ENCODE data around the gene FAM20A. TPM values are rescaled to one million over a fixed set of nuclear protein-coding genes. Genes with fewer than 3 reads are reported as not detected.
"Not testable (repeated sequence)": the region's sequence is repeated elsewhere in the genome, so short reads cannot be mapped to it uniquely, and the experiment has no call there.

Gene FAM20A
- total and polyA plus RNA-seq, 4 donors, result 11.5 to 46.5 (median 14.7) TPM

- WGBS (ENCODE audit: insufficient coverage), result 86% methylated on average over 2 of the region's 3 CpGs
- H3K27me3 ChIP-seq (ENCODE audit: control insufficient read depth, insufficient read depth, low read length), result no peaks in the 10 kb centered on the region
- H3K9me3 ChIP-seq (ENCODE audit: control insufficient read depth, insufficient read depth, low read length), result no peaks in the 10 kb centered on the region
- no peak overlapping the region for H3K27ac ChIP-seq (ENCODE audit: low read depth, low read length)
- no peak for DNase-seq (ENCODE audit: low read depth in 4 of 6, low spot score in 6 of 6)
- no peak overlapping the region for H3K4me3 ChIP-seq (ENCODE audit: low read depth, low read length)
- H3K4me1 ChIP-seq (ENCODE audit: control insufficient read depth, insufficient read depth, low read length), result peaks cover 3% of the 10 kb centered on the region
- peaks cover 31% of the 10 kb centered on the region for H3K36me3 ChIP-seq (ENCODE audit: control insufficient read depth, insufficient read depth, low read length)
Observed at GRCh38 chr17:68535922-68536321, 65.2 kb downstream of the FAM20A start.

- no peak overlapping the region for H3K27ac ChIP-seq (ENCODE audit: low read depth, low read length)
- peaks cover 27% of the 10 kb centered on the region for H3K36me3 ChIP-seq (ENCODE audit: control insufficient read depth, insufficient read depth, low read length)
- H3K9me3 ChIP-seq (ENCODE audit: control insufficient read depth, insufficient read depth, low read length), result no peaks in the 10 kb centered on the region
- DNase-seq (ENCODE audit: low read depth in 4 of 6, low spot score in 6 of 6), result no peak
- WGBS (ENCODE audit: insufficient coverage), result no CpG with 5 or more reads among the region's 6 CpGs
- no peaks in the 10 kb centered on the region for H3K27me3 ChIP-seq (ENCODE audit: control insufficient read depth, insufficient read depth, low read length)
- no peaks in the 10 kb centered on the region for H3K4me1 ChIP-seq (ENCODE audit: control insufficient read depth, insufficient read depth, low read length)
- no peak overlapping the region for H3K4me3 ChIP-seq (ENCODE audit: low read depth, low read length)
Observed at GRCh38 chr17:68534695-68535088, 66.5 kb downstream of the FAM20A start.

GRCh38 chr17:68533887-68534694 lies 67.1 kb downstream of the FAM20A start:
- Histone ChIP-seq H3K4me3 (ENCODE audit: low read depth, low read length) (no peak overlapping the region), H3K9me3 (ENCODE audit: control insufficient read depth, insufficient read depth, low read length) (no peaks in the 10 kb centered on the region), H3K27ac (ENCODE audit: low read depth, low read length) (no peak overlapping the region), H3K36me3 (ENCODE audit: control insufficient read depth, insufficient read depth, low read length) (peaks cover 23% of the 10 kb centered on the region), H3K27me3 (ENCODE audit: control insufficient read depth, insufficient read depth, low read length) (no peaks in the 10 kb centered on the region), H3K4me1 (ENCODE audit: control insufficient read depth, insufficient read depth, low read length) (no peaks in the 10 kb centered on the region)
- peak in 2 of 6 donors; percentile 68 to 72 for DNase-seq (ENCODE audit: low read depth in 4 of 6, low spot score in 6 of 6)
- WGBS (ENCODE audit: insufficient coverage), result no CpG with 5 or more reads among the region's 6 CpGs

- H3K4me3 ChIP-seq (ENCODE audit: low read depth, low read length), result no peak overlapping the region
- H3K27ac ChIP-seq (ENCODE audit: low read depth, low read length), result no peak overlapping the region
- peaks cover 20% of the 10 kb centered on the region for H3K36me3 ChIP-seq (ENCODE audit: control insufficient read depth, insufficient read depth, low read length)
- H3K9me3 ChIP-seq (ENCODE audit: control insufficient read depth, insufficient read depth, low read length), result no peaks in the 10 kb centered on the region
- no peak for DNase-seq (ENCODE audit: low read depth in 4 of 6, low spot score in 6 of 6)
- no peaks in the 10 kb centered on the region for H3K27me3 ChIP-seq (ENCODE audit: control insufficient read depth, insufficient read depth, low read length)
- 100% methylated on average over 1 of the region's 3 CpGs for WGBS (ENCODE audit: insufficient coverage)
- no peaks in the 10 kb centered on the region for H3K4me1 ChIP-seq (ENCODE audit: control insufficient read depth, insufficient read depth, low read length)
Observed at GRCh38 chr17:68532826-68533225, 68.3 kb downstream of the FAM20A start.

GRCh38 chr17:68531252-68531651 lies 69.9 kb downstream of the FAM20A start:
- no peak overlapping the region for H3K4me3 ChIP-seq (ENCODE audit: low read depth, low read length)
- H3K36me3 ChIP-seq (ENCODE audit: control insufficient read depth, insufficient read depth, low read length), result peaks cover 19% of the 10 kb centered on the region
- no peak overlapping the region for H3K27ac ChIP-seq (ENCODE audit: low read depth, low read length)
- H3K9me3 ChIP-seq (ENCODE audit: control insufficient read depth, insufficient read depth, low read length), result no peaks in the 10 kb centered on the region
- no peak for DNase-seq (ENCODE audit: low read depth in 4 of 6, low spot score in 6 of 6)
- WGBS (ENCODE audit: insufficient coverage), result 100% methylated on average over 2 of the region's 4 CpGs
- H3K4me1 ChIP-seq (ENCODE audit: control insufficient read depth, insufficient read depth, low read length), result no peaks in the 10 kb centered on the region
- H3K27me3 ChIP-seq (ENCODE audit: control insufficient read depth, insufficient read depth, low read length), result no peaks in the 10 kb centered on the region

- WGBS (ENCODE audit: insufficient coverage), result 100% methylated on average over 1 of the region's 4 CpGs
- peaks cover 24% of the 10 kb centered on the region for H3K36me3 ChIP-seq (ENCODE audit: control insufficient read depth, insufficient read depth, low read length)
Observed at GRCh38 chr17:68527314-68527713, 73.9 kb downstream of the FAM20A start.

GRCh38 chr17:68526548-68526947 lies 74.6 kb downstream of the FAM20A start:
- Histone ChIP-seq H3K27ac (ENCODE audit: low read depth, low read length) (no peak overlapping the region), H3K9me3 (ENCODE audit: control insufficient read depth, insufficient read depth, low read length) (no peaks in the 10 kb centered on the region), H3K4me1 (ENCODE audit: control insufficient read depth, insufficient read depth, low read length) (no peaks in the 10 kb centered on the region), H3K27me3 (ENCODE audit: control insufficient read depth, insufficient read depth, low read length) (no peaks in the 10 kb centered on the region), H3K4me3 (ENCODE audit: low read depth, low read length) (no peak overlapping the region), H3K36me3 (ENCODE audit: control insufficient read depth, insufficient read depth, low read length) (peaks cover 24% of the 10 kb centered on the region)
- WGBS (ENCODE audit: insufficient coverage), result no CpG with 5 or more reads among the region's 3 CpGs
- DNase-seq (ENCODE audit: low read depth in 4 of 6, low spot score in 6 of 6), result no peak

More at GRCh38 chr17:68527314-68527713, 73.9 kb downstream of the FAM20A start:
- Histone ChIP-seq H3K27me3 (ENCODE audit: control insufficient read depth, insufficient read depth, low read length) (no peaks in the 10 kb centered on the region), H3K4me1 (ENCODE audit: control insufficient read depth, insufficient read depth, low read length) (no peaks in the 10 kb centered on the region), H3K27ac (ENCODE audit: low read depth, low read length) (no peak overlapping the region), H3K4me3 (ENCODE audit: low read depth, low read length) (no peak overlapping the region), H3K9me3 (ENCODE audit: control insufficient read depth, insufficient read depth, low read length) (no peaks in the 10 kb centered on the region)
- DNase-seq (ENCODE audit: low read depth in 4 of 6, low spot score in 6 of 6), result no peak

- no peak overlapping the region for H3K4me3 ChIP-seq (ENCODE audit: low read depth, low read length)
- no peaks in the 10 kb centered on the region for H3K27me3 ChIP-seq (ENCODE audit: control insufficient read depth, insufficient read depth, low read length)
- no peaks in the 10 kb centered on the region for H3K9me3 ChIP-seq (ENCODE audit: control insufficient read depth, insufficient read depth, low read length)
- peaks cover 27% of the 10 kb centered on the region for H3K36me3 ChIP-seq (ENCODE audit: control insufficient read depth, insufficient read depth, low read length)
- no peak for DNase-seq (ENCODE audit: low read depth in 4 of 6, low spot score in 6 of 6)
- no peak overlapping the region for H3K27ac ChIP-seq (ENCODE audit: low read depth, low read length)
- no peaks in the 10 kb centered on the region for H3K4me1 ChIP-seq (ENCODE audit: control insufficient read depth, insufficient read depth, low read length)
Observed at GRCh38 chr17:68522266-68522665, 78.9 kb downstream of the FAM20A start.

GRCh38 chr17:68519911-68520310 lies 81.3 kb downstream of the FAM20A start:
- no CpG with 5 or more reads among the region's 1 CpG for WGBS (ENCODE audit: insufficient coverage)
- Histone ChIP-seq H3K9me3 (ENCODE audit: control insufficient read depth, insufficient read depth, low read length) (no peaks in the 10 kb centered on the region), H3K27ac (ENCODE audit: low read depth, low read length) (no peak overlapping the region), H3K4me3 (ENCODE audit: low read depth, low read length) (no peak overlapping the region), H3K36me3 (ENCODE audit: control insufficient read depth, insufficient read depth, low read length) (peaks cover 13% of the 10 kb centered on the region), H3K4me1 (ENCODE audit: control insufficient read depth, insufficient read depth, low read length) (peaks cover 3% of the 10 kb centered on the region), H3K27me3 (ENCODE audit: control insufficient read depth, insufficient read depth, low read length) (no peaks in the 10 kb centered on the region)
- no peak for DNase-seq (ENCODE audit: low read depth in 4 of 6, low spot score in 6 of 6)

- not testable (repeated sequence) for H3K4me1 ChIP-seq (ENCODE audit: control insufficient read depth, insufficient read depth, low read length); DNase-seq (ENCODE audit: low read depth in 4 of 6, low spot score in 6 of 6); H3K27ac ChIP-seq (ENCODE audit: low read depth, low read length); H3K4me3 ChIP-seq (ENCODE audit: low read depth, low read length); H3K27me3 ChIP-seq (ENCODE audit: control insufficient read depth, insufficient read depth, low read length); H3K9me3 ChIP-seq (ENCODE audit: control insufficient read depth, insufficient read depth, low read length)
- peaks cover 13% of the 10 kb centered on the region for H3K36me3 ChIP-seq (ENCODE audit: control insufficient read depth, insufficient read depth, low read length)
- WGBS (ENCODE audit: insufficient coverage), result 79% methylated on average over 2 of the region's 3 CpGs
Observed at GRCh38 chr17:68519051-68519450, 82.1 kb downstream of the FAM20A start.
